ENCODE results near the gene TRIM47.
"Not testable (repeated sequence)": the region's sequence is repeated elsewhere in the genome, so short reads cannot be mapped to it uniquely, and the experiment has no call there.

Gene TRIM47

DNA sequence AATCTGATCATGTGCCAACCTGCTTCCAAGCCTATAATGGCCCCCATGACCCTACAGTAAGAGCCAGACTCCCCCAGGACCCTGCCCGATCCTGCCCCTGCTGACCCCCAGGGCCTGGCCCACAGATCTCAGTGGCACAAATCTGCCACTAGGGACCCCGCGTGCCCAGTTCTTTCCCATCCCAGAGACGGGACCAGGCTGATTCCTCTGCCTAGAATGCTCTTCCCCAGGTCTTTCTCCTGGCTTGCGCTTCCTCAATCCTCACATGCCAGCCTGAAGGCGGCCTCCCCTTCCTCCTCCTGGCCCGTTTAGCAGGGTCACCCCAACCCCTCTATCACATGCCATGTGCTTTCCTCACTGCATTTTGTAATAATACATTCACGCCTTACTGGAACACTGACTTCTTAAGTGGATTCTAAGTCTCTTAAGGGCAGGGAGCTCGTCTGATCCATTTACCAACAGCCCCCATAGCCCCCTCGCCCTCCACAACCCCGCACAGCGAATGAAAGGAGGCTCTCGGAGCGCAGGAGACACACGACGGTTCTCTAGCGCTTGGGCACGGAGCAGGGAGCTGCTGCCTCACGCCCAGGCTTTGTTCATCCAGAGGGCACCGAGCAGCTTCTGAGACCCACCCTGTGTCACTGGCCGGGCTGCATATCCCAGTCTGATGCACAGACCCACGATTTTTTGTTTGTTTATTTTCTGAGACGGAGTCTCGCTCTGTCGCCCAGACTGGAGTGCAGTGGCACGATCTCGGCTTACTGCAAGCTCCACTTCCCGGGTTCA, 17.2 kb upstream of the TRIM47 start:
- Histone ChIP-seq H3K36me3 (ENCODE audit: insufficient read depth, low read length) (peaks cover 34% of the 10 kb centered on the region), H3K9ac (ENCODE audit: low read length) (peak overlapping the region; percentile 51), H3K27ac (ENCODE audit: low read depth, low read length) (peak overlapping the region; percentile 88), H3K9me3 (ENCODE audit: low read length) (no peaks in the 10 kb centered on the region), H3K27me3 (ENCODE audit: control insufficient read depth in 1 of 2, insufficient read depth in 2 of 2, low read length in 2 of 2) (no peaks in the 10 kb centered on the region), H3K4me1 (ENCODE audit: insufficient read depth, low read length) (peaks cover 31% of the 10 kb centered on the region), H3K4me3 (ENCODE audit: low read depth in 1 of 2, low read length in 2 of 2) (peak overlapping the region; percentile 56 to 68)

DNA sequence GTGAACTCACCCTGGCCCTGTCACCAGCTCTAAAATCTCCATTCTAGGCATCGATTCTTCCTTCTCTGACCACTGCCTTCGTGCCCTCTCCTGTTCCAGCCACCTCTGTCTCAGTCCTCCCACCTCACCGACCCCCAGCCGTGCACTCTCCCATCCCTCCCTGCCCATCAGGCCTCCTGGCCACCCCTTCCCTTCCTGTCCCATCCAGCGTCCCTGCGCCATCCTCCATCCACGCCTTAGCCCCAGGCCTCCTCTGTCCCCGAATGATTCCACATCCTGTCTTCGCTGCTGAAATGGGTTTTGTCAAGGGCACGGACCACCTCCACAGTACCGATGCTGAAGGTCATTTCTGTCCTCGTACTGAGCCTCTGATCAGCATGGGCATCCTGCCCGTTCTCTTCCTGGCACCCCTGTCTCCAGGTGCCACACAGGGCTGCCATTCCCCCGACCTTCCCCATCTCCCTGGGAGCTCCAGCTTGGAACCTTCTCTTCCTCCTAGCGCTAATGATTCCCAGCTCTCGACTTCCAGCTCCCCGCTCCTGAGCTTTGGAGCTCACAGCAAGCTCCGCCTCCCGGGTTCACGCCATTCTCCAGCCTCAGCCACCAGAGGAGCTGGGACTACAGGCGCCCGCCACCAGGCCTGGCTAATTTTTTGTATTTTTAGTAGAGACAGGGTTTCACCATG, 15.8 kb upstream of the TRIM47 start:
- H3K9ac ChIP-seq (ENCODE audit: low read length): no peak overlapping the region
- H3K9me3 ChIP-seq (ENCODE audit: low read length): no peaks in the 10 kb centered on the region
- no peaks in the 10 kb centered on the region for H3K27me3 ChIP-seq (ENCODE audit: control insufficient read depth in 1 of 2, insufficient read depth in 2 of 2, low read length in 2 of 2)
- no peak overlapping the region for H3K4me3 ChIP-seq (ENCODE audit: low read depth in 1 of 2, low read length in 2 of 2)
- peaks cover 31% of the 10 kb centered on the region for H3K4me1 ChIP-seq (ENCODE audit: insufficient read depth, low read length)
- H3K36me3 ChIP-seq (ENCODE audit: insufficient read depth, low read length): peaks cover 33% of the 10 kb centered on the region
- no peak overlapping the region for H3K27ac ChIP-seq (ENCODE audit: low read depth, low read length)

DNA sequence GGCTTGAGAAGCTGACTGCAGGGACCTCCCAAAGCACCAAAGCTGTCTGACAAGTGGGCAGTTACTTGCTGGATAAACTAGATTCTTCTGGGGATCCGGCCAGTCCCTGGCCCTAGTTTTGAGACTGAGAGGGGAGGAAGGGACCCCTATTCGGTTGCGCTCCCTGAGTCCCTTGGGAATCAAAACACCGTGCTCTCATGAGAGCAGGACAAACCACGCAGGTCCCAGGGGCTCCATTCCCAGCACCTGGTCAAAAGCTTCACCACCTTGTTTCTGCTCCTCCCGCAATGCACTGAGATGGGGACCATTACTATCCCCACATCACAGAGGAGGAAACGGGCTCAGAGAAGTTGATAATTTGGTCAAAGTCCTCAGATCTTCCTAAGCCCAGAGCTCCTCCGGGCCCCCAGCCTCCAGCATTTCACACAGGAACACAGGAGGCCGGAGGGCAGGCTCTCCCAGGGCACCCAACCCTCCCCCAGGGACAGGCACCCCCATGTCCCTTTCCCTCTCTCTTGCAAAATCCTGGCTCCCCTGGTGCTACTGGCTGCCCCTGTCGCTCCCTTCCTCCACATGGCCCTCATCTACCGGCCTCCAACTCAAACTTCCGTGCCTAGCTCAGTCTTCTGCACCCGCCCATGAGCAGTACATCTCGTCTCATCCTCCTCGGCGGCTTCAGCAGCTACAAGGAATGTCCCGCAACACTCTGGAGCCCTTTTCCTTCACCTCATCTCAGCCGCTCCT, 15.1 kb upstream of the TRIM47 start:
- Histone ChIP-seq H3K36me3 (ENCODE audit: insufficient read depth, low read length) (peaks cover 30% of the 10 kb centered on the region), H3K27ac (ENCODE audit: low read depth, low read length) (no peak overlapping the region), H3K4me1 (ENCODE audit: insufficient read depth, low read length) (peaks cover 31% of the 10 kb centered on the region), H3K9me3 (ENCODE audit: low read length) (no peaks in the 10 kb centered on the region), H3K27me3 (ENCODE audit: control insufficient read depth in 1 of 2, insufficient read depth in 2 of 2, low read length in 2 of 2) (no peaks in the 10 kb centered on the region), H3K9ac (ENCODE audit: low read length) (no peak overlapping the region), H3K4me3 (ENCODE audit: low read depth in 1 of 2, low read length in 2 of 2) (no peak overlapping the region)

DNA sequence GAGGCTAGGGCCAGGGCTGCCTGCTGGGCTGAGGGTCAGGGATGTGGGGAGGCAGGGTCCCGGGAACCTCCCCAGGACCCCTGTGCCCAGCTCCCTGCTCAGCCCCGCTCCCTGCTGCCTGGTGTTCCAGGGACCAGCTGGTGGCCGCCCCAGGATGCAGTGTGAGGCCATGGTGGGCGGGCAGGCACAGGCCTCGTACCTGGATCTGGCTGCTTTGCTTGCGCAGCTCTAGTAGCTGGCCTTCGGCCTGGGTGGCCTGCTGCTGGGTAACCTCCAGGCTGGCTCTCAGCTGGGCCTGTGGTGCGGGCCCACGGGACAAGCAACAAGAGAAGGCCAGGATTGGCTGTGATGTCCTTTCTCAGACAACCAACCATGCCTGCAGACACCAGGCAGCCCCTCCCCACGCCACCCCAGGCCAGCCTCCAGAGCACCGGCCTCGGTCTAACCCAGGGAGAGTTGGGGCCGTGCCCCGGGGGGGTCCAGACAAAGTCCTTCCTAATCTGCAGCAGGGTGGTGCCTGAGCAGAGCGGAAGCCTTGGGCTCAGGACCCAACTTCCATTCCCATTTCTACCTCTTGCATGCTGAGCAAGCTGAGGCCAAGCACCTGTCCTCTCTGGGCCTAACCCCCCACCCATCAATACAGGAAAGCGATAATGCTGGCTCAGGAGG, 14.3 kb upstream of the TRIM47 start:
- Histone ChIP-seq H3K27me3 (ENCODE audit: control insufficient read depth in 1 of 2, insufficient read depth in 2 of 2, low read length in 2 of 2) (no peaks in the 10 kb centered on the region), H3K9me3 (ENCODE audit: low read length) (no peaks in the 10 kb centered on the region), H3K4me3 (ENCODE audit: low read depth in 1 of 2, low read length in 2 of 2) (no peak overlapping the region), H3K27ac (ENCODE audit: low read depth, low read length) (no peak overlapping the region), H3K4me1 (ENCODE audit: insufficient read depth, low read length) (peaks cover 31% of the 10 kb centered on the region), H3K36me3 (ENCODE audit: insufficient read depth, low read length) (peaks cover 26% of the 10 kb centered on the region), H3K9ac (ENCODE audit: low read length) (no peak overlapping the region)

DNA sequence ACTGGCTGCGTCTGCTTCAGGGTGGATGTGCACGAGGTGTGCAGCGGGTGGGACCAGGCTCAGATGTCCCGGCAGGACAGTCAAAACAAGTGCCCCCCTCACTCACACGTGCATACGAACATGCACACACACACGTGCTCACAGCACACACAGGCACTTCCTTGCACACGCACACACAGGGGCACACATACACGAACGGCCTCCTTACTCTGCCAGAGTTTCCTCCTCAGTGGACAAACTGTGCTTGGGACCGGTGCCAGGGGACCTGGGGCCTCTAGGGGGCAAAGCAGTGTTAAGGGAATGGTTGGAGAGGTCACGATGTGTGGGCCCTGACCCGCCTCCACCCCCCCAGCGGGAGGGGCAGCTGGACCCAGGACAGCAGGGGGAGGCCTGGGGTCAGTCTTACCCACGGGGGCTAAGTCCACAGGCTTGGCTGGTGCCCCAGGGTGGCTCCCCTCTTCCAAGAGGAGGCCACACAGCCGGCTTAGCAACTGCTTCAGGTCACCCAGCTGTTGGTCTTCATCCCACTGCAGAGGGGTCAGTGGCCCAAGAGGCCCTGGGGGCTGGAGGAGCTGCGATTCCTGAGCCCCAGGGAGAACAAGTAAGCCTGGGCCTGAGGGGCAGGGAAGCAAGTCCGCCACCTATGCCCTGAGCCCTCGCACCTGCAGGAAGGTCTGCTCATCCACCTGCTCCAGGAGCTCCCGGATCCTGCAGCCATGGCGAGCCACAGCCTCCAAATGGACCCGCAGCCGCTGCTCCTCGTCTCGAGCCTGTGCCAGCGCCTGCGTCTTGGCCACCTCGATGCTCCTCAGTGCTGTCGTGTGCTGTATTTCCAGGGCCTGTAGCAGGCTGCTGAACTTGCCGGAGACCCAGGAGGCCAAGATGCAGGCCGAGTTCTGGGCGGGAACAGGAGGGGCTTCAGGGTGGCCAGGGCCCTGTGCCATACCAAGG, 13.5 kb upstream of the TRIM47 start:
- Histone ChIP-seq H3K4me3 (ENCODE audit: low read depth in 1 of 2, low read length in 2 of 2) (no peak overlapping the region), H3K27ac (ENCODE audit: low read depth, low read length) (no peak overlapping the region), H3K36me3 (ENCODE audit: insufficient read depth, low read length) (peaks cover 26% of the 10 kb centered on the region), H3K27me3 (ENCODE audit: control insufficient read depth in 1 of 2, insufficient read depth in 2 of 2, low read length in 2 of 2) (no peaks in the 10 kb centered on the region), H3K9me3 (ENCODE audit: low read length) (no peaks in the 10 kb centered on the region), H3K9ac (ENCODE audit: low read length) (no peak overlapping the region), H3K4me1 (ENCODE audit: insufficient read depth, low read length) (peaks cover 24% of the 10 kb centered on the region)

DNA sequence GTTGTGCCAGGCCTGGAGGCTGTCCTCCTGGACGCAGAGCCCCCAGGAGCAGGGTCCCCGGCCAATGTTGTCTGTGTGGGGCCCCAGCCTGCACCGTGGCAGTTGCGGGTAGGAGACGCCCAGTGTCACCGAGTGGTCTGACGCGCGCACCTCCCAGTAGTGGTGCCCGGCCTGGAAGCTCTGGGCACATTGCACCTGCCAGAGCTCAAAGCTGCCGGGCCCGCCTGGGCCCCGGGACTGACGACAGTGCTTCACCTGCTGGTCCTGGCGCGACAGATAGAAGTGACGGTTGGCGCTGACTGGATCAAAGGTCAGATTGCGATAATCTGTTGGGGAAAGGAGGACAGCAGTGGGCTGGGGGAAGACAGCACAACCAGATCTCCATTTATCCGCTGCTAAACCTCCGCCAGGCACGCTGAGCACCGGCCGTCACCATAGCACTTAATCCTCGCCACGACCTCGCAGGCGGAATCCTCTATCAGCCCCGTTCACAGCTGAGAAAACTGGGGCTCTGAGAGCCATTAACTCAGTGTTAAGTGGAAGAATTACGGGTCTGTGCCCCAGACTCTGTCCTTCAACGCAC, 12.7 kb upstream of the TRIM47 start:
- Histone ChIP-seq H3K36me3 (ENCODE audit: insufficient read depth, low read length) (peaks cover 26% of the 10 kb centered on the region), H3K4me1 (ENCODE audit: insufficient read depth, low read length) (peaks cover 24% of the 10 kb centered on the region), H3K9ac (ENCODE audit: low read length) (no peak overlapping the region)

DNA sequence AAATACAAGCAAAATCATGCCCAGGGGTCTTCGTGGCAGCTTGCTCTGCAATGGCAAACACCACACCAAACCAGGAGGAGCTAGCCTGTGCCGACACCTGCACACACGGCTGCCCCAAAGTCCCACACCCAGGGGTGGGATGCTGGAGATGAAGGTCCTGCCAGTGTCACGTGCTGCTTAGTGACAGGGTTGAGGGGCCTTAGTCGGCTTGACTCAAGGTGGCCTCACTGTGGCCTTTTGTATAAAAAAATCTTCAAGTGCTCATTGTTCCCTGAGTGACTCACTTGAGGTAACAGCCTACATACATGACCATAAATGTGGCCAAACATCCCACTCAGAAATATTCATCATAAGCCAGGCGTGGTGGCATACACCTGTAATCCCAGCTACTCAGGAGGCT, 11.1 kb upstream of the TRIM47 start:
- Histone ChIP-seq H3K9me3 (ENCODE audit: low read length) (no peaks in the 10 kb centered on the region), H3K9ac (ENCODE audit: low read length) (no peak overlapping the region), H3K27ac (ENCODE audit: low read depth, low read length) (no peak overlapping the region), H3K36me3 (ENCODE audit: insufficient read depth, low read length) (peaks cover 26% of the 10 kb centered on the region), H3K4me3 (ENCODE audit: low read depth in 1 of 2, low read length in 2 of 2) (no peak overlapping the region), H3K27me3 (ENCODE audit: control insufficient read depth in 1 of 2, insufficient read depth in 2 of 2, low read length in 2 of 2) (no peaks in the 10 kb centered on the region), H3K4me1 (ENCODE audit: insufficient read depth, low read length) (peaks cover 9% of the 10 kb centered on the region)

More for the DNA sequence above, 12.7 kb upstream of the TRIM47 start:
- H3K27me3 ChIP-seq (ENCODE audit: control insufficient read depth in 1 of 2, insufficient read depth in 2 of 2, low read length in 2 of 2): no peaks in the 10 kb centered on the region
- no peaks in the 10 kb centered on the region for H3K9me3 ChIP-seq (ENCODE audit: low read length)
- H3K4me3 ChIP-seq (ENCODE audit: low read depth in 1 of 2, low read length in 2 of 2): no peak overlapping the region
- H3K27ac ChIP-seq (ENCODE audit: low read depth, low read length): no peak overlapping the region

DNA sequence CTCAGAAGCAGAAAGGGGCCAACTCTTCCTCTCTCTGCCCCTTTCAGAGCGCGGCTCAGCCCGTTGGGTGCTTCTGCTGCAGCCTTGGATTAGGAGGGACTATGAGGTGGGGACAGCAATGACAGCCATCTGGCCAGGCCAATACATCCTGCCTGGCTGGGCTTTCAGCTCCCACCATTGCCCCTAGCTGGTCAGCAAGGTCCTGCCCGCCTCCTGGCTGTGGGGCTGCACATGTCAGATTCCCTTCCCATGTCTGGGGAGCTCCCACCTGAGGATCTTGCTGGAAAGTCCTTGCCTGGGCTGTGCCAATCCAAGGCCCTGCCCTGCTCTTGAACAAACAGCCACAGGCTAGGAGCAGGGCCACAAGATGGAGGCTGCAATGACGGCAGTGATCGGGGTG, 10.1 kb upstream of the TRIM47 start:
- Histone ChIP-seq H3K9ac (ENCODE audit: low read length) (no peak overlapping the region), H3K4me1 (ENCODE audit: insufficient read depth, low read length) (no peaks in the 10 kb centered on the region), H3K4me3 (ENCODE audit: low read depth in 1 of 2, low read length in 2 of 2) (no peak overlapping the region), H3K27me3 (ENCODE audit: control insufficient read depth in 1 of 2, insufficient read depth in 2 of 2, low read length in 2 of 2) (no peaks in the 10 kb centered on the region), H3K9me3 (ENCODE audit: low read length) (no peaks in the 10 kb centered on the region), H3K36me3 (ENCODE audit: insufficient read depth, low read length) (peaks cover 26% of the 10 kb centered on the region), H3K27ac (ENCODE audit: low read depth, low read length) (no peak overlapping the region)

DNA sequence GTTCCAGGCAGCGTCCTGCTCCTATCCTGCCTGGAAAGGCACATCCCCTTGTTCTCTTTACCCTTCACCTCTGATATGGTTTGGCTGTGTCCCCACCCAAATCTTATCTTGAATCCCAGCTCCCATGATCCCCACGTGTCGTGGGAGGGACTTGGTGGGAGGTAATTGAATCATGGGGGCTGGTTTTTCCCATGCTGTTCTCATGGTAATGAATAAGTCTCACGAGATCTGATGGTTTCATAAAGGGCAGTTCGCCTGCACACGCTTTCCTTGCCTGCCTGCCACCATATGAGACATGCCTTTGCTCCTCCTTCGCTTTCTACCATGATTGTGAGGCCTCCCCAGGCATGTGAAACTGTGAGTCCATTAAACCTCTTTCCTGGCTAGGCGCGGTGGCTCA, 7.5 kb upstream of the TRIM47 start:
- not testable (repeated sequence) for H3K27me3 ChIP-seq (ENCODE audit: control insufficient read depth in 1 of 2, insufficient read depth in 2 of 2, low read length in 2 of 2); H3K4me3 ChIP-seq (ENCODE audit: low read depth in 1 of 2, low read length in 2 of 2); H3K36me3 ChIP-seq (ENCODE audit: insufficient read depth, low read length); H3K27ac ChIP-seq (ENCODE audit: low read depth, low read length); H3K4me1 ChIP-seq (ENCODE audit: insufficient read depth, low read length); H3K9ac ChIP-seq (ENCODE audit: low read length); H3K9me3 ChIP-seq (ENCODE audit: low read length)

DNA sequence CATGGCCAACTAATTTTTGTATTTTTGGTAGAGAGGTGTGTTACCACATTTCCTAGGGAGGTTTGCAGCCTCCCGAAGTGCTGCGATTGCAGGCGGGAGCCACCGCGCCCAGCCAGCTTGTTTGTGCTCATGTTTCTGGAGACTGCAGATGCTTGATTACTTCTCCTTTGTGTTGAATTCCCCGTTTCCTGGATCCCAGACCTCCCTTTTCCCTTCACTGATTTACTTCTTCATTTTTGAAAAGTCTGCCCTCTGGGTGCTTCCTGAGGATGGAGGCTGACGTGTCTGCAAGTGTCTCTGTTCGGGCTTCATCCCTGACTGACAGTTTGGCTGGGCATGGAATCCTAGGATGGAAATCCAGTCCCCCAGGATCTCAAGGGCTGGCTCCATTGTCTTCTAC, 7.0 kb upstream of the TRIM47 start:
- peaks cover 7% of the 10 kb centered on the region for H3K36me3 ChIP-seq (ENCODE audit: insufficient read depth, low read length)
- no peaks in the 10 kb centered on the region for H3K27me3 ChIP-seq (ENCODE audit: control insufficient read depth in 1 of 2, insufficient read depth in 2 of 2, low read length in 2 of 2)
- H3K4me3 ChIP-seq (ENCODE audit: low read depth in 1 of 2, low read length in 2 of 2): no peak overlapping the region
- no peaks in the 10 kb centered on the region for H3K9me3 ChIP-seq (ENCODE audit: low read length)
- no peak overlapping the region for H3K27ac ChIP-seq (ENCODE audit: low read depth, low read length)
- H3K4me1 ChIP-seq (ENCODE audit: insufficient read depth, low read length): no peaks in the 10 kb centered on the region
- H3K9ac ChIP-seq (ENCODE audit: low read length): no peak overlapping the region
